Omental fat pad (tissue), 4 donors: ENCODE data around the gene CCDC85C. TPM values are rescaled to one million over a fixed set of nuclear protein-coding genes. Genes with fewer than 3 reads are reported as not detected.

Source experiments
- ATAC-seq: fragments of 150-250 bp; one replicate; pipeline ENCODE4 v1.9.1; 2016; ENCODE audit warnings: mild to moderate bottlenecking, moderate library complexity; ENCODE audit not compliant: low FRiP score
- DNase-seq: peaks from one replicate; pipeline ENCODE4 v3.0.0-alpha.2; 2019; ENCODE audit warnings: low spot score
- CTCF ChIP-seq, 3 donors: fragments of 450-650 bp; IDR thresholded peaks; one replicate each; pipeline ENCODE4 v1.5.1; 2016 to 2017; ENCODE audit warnings: antibody characterized with exemption in 3 of 3, mild to moderate bottlenecking in 3 of 3, moderate library complexity in 2 of 3
- total RNA-seq, 4 donors: library from RNA; depleted of rRNA; stranded (reverse); fragments of >200 nt; gene quantifications; one replicate each; pipeline ENCODE4 v1.1.0, GENCODE V29; 2016

The CCDC85C gene
- total RNA-seq = 10 to 100 TPM in 2 of 4 donors, 1 to 10 TPM in 2; 3.3 to 17.7 (median 8.3) TPM

- no peak for TF ChIP-seq CTCF (IDR thresholded peaks at IDR 0.05)
- ATAC-seq = no peak
- no peak for DNase-seq
Measured at GRCh38 chr14:99603471-99604277, at the start of gene CCDC85C. TSS of gene CCDC85C (minus strand) at chr14:99604207. CDS start at chr14:99603959, 248 bp downstream.

GRCh38 chr14:99651953-99652746 lies 48.1 kb upstream of the CCDC85C start:
- no peak for ATAC-seq
- no peak for TF ChIP-seq CTCF (IDR thresholded peaks at IDR 0.05)
- no peak for DNase-seq

DNA sequence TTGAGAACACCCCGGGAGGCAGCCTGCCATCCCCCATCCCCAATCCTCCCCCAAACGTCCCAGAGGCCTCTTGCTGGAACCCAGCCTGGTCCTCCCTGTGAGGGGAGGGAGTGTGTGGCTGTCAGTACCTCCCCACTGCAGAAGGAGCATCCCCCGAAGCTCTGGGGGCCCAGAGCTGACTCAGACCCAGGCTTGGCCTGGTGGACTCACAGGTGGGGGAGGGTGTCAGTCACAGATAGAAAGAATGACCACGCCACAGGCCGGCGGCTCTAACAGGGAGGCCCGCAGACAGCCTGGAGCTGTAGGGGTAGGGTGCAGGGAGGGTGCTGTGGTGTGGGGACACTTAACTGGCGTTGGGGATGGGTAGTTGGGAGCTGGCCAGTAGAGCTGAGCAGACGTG lies 46.2 kb upstream of the CCDC85C start:
- TF ChIP-seq CTCF (IDR thresholded peaks at IDR 0.05) = no peak
- DNase-seq = no peak
- ATAC-seq = no peak

- ATAC-seq (no peak), DNase-seq (no peak)
- TF ChIP-seq CTCF (IDR thresholded peaks at IDR 0.05) = no peak
Measured at GRCh38 chr14:99649643-99650042, 45.6 kb upstream of the CCDC85C start.

- ATAC-seq = no peak
- TF ChIP-seq CTCF (IDR thresholded peaks at IDR 0.05) = no peak
- no peak for DNase-seq
Measured at GRCh38 chr14:99649219-99649618, 45.2 kb upstream of the CCDC85C start.

DNA sequence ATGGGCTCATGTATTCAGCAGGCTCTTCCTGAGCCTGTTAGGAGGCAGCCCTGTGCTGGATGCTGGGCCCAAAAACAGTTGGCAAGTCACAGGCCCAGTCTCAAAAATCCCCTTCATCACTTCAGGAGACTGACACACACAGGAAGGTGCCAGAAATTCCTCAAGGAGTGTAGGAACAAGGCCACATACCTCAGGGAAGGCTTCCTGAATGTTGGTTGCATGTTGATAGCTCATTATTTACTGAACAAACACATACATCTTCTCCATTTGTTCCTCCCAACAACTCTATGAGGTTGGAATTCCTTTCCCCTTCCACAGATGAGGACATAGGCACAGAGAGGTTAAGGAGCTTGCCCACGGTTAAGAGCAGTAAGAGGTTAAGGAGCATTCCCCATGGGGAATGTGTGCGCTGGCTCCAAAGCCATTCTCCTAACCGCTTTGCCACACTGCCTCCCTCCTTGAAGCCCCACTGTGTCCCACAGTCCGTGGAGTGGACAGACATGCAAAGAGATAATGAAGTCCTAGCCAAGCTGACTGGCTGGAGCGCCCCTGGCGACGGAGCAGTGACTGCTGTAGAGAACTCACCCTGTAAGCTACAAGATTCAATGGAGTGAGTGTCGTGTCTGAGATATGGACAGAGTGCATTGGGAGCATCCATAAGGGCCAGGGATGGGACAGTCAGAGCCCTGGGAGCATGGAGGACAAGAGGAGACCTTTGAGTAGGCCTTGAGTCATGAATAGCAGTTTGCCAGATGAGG lies 44.2 kb upstream of the CCDC85C start:
- no peak for TF ChIP-seq CTCF (IDR thresholded peaks at IDR 0.05)
- no peak for ATAC-seq
- no peak for DNase-seq
